Neural progenitor cell (in vitro differentiated cells): ENCODE data around the gene KANK2.

ENCODE experiments used
- EZH2 ChIP-seq: fragments of 200-600 bp; sonication (generic); IDR thresholded peaks from 2 replicates; pipeline ENCODE4 v1.6.1; 2017; ENCODE audit warnings: antibody characterized with exemption, mild to moderate bottlenecking, moderate library complexity
- EZH2phosphoT487 ChIP-seq: fragments of 200-600 bp; sonication (generic); IDR thresholded peaks from 2 replicates; pipeline ENCODE4 v1.6.1; 2017; ENCODE audit warnings: antibody characterized with exemption
- TF ChIP-seq, protein P1 (sequence below): fragments of 200-600 bp; sonication (generic); IDR thresholded peaks from 2 replicates; pipeline ENCODE4 v1.5.1; 2017; ENCODE audit warnings: antibody characterized with exemption, mild to moderate bottlenecking

DNA sequence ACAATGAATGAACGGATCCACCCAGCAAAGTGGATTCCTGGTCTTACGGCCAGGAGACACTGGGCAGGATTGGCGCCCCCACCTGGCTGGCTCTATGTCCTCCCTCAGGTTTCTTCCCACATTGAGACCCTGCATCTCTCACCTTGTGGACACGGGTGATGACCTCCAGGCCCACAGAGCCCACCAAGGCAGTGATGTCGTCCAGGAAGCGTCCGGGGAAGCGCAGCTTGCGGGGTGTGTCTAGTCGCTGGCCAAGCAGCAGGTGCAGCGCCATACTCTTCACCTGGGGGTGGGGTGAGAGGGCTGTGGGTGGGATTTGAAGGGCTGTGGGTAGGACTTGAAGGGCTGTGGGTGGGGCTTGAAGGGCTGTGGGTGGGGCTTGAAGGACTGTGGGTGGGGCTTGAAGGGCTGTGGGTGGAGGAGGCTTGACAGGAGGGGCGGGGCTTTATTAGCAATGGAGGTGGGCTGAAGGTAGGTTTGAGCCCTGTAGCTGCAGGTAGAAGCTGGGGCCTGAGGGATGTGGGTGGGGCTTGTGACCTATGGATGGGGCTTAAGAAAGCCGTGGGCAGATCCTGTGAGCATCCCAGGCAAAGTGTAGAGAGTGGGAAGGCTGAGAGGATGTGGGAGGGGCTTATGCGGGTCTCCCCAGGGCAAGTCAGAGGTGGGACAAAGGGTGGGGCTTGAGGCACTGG, 30.0 kb upstream of the KANK2 start:
- TF ChIP-seq, protein P1, sequence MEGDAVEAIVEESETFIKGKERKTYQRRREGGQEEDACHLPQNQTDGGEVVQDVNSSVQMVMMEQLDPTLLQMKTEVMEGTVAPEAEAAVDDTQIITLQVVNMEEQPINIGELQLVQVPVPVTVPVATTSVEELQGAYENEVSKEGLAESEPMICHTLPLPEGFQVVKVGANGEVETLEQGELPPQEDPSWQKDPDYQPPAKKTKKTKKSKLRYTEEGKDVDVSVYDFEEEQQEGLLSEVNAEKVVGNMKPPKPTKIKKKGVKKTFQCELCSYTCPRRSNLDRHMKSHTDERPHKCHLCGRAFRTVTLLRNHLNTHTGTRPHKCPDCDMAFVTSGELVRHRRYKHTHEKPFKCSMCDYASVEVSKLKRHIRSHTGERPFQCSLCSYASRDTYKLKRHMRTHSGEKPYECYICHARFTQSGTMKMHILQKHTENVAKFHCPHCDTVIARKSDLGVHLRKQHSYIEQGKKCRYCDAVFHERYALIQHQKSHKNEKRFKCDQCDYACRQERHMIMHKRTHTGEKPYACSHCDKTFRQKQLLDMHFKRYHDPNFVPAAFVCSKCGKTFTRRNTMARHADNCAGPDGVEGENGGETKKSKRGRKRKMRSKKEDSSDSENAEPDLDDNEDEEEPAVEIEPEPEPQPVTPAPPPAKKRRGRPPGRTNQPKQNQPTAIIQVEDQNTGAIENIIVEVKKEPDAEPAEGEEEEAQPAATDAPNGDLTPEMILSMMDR = peak; percentile 38
- TF ChIP-seq EZH2 (no peak), EZH2phosphoT487 (no peak)
